Stromal cell of bone marrow (primary cell): Measurements from ENCODE around the gene TTLL3.
A peak's percentile ranks its signal among the peaks of the same experiment; 100 is the strongest.
"Not testable (repeated sequence)": the region's sequence is repeated elsewhere in the genome, so short reads cannot be mapped to it uniquely, and the experiment has no call there.

Source experiments
- DNase-seq: peaks from one replicate; pipeline ENCODE4 v3.0.0-alpha.2; 2012; ENCODE audit warnings: low read depth

The TTLL3 gene, protein sequence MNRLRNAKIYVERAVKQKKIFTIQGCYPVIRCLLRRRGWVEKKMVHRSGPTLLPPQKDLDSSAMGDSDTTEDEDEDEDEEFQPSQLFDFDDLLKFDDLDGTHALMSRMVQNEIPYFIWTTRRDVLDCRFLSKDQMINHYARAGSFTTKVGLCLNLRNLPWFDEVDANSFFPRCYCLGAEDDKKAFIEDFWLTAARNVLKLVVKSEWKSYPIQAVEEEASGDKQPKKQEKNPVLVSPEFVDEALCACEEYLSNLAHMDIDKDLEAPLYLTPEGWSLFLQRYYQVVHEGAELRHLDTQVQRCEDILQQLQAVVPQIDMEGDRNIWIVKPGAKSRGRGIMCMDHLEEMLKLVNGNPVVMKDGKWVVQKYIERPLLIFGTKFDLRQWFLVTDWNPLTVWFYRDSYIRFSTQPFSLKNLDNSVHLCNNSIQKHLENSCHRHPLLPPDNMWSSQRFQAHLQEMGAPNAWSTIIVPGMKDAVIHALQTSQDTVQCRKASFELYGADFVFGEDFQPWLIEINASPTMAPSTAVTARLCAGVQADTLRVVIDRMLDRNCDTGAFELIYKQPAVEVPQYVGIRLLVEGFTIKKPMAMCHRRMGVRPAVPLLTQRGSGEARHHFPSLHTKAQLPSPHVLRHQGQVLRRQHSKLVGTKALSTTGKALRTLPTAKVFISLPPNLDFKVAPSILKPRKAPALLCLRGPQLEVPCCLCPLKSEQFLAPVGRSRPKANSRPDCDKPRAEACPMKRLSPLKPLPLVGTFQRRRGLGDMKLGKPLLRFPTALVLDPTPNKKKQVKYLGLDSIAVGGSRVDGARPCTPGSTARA

DNA sequence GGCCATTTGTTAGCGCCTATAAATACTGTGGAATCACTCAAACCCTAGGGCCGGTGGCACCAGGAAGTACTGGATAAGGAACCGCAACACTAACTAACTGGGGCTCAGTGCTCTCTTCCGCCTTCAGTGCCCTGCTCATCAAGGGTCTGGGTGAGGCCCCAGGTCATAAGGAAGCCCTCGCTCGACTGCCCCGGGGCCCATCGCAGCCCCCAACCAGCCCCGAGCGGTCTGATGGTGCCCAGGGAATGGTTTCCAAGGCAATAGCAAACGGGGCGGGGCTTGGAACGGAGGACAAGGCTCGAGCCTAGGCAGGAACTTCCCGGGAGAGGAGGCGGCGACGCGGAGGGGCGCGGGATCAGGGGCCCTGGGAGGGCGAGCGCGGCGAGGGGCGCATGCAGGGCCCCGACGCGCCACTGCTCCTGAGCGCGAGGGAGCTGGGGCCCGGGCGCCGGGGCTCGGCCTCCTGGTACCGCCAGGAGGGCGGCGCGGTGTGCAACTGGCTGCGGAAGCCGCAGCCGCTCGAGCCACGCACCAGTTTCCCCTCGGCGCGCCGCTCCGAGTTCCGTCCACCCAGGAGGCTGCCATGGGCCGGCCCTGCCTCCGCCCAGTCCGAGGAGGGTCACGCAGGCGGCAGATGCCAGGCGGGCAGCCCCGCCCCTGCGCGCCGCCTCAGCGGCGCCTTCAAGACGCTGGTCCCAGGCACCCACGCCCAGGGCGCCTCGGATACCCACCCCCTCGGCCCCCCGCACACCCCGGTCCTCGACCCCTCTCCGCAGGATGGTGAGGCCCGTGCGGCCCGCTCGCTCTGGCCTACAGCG is at the start of gene TTLL3:
TSS of gene TTLL3 (plus strand) at position 648 of the 818 bp plus-strand sequence. CDS start 400 bp downstream, outside the sequence.
- peak; percentile 50 for DNase-seq

DNA sequence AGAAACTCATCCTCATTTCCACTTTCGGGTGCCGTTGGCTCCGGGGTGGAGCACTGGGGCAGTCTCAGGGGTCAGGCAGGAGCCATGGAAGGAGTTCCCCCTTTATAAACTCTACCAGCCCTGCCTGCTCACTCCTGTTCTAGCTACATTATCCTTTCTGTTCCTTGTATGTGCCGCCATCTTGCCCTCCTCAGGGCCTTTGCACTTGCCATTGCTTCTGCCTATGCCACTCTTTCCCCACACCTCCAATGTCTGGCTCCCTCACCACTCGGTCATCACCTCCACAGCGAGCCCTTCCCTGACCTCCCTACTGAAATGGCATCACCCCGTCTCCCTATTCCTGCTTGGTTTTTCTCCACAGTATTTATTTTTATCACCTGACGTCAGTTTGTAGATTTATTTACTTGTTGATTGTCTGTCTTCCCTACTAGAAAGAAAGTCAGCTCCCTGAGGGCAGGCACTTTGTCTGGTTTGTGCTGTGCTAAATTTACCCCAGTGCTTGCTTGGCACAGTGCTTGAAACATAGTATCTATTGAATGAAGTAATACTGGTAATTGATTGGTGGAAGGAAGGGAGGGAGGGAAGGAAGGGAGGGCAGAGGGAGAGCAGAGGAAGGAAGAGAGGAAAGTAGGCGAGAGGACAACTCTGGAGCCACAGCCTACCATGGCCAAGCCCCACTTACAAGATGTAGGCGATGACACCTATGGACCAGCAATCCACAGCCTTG is 49.1 kb upstream of the TTLL3 start:
- no peak for DNase-seq

GRCh38 chr3:9761919-9762318 is 48.1 kb upstream of the TTLL3 start:
- DNase-seq, result no peak

- no peak for DNase-seq
These were observed 47.2 kb upstream of the TTLL3 start for GRCh38 chr3:9762871-9763270.

DNA sequence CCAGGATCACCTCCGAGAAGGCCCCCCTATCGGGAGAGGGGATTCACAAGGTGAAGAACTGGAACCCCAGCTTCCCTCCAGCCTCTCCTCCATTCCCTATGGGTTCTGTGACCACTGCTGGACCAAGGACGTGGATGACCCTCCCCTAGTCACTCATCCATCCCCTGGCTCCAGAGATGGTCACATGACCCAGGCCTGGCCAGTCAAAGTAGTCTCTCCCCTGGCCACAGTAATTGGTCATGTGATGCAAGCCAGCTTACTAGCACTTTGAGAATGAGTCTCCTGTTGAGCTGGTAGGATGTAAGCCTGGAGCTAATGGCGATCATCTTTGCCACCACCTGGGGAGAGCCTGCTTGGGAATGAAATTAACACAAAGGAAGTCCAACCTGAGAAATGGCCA is 44.2 kb upstream of the TTLL3 start:
- no peak for DNase-seq

DNA sequence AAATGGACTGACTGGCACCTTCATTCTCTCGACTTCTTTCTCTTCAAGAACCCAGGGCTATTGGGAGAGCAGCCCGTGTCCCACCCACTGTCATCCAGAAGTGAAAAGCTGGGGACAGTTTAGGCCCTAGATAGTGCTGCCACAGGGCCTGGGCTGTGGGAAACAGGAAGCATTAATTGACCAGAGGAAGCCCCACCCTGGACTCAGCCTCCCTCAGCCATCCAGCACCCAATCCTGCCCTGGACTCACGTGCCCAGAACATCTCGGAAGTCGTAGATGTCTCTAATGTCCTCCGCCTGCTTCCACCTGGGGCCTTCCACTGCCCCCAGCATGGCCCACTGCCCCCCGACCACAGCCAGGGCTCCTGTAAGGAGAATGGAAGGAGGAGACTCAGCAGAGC is 42.6 kb upstream of the TTLL3 start:
- no peak for DNase-seq

- DNase-seq, result no peak
These were observed 41.8 kb upstream of the TTLL3 start for GRCh38 chr3:9768141-9768775.

DNA sequence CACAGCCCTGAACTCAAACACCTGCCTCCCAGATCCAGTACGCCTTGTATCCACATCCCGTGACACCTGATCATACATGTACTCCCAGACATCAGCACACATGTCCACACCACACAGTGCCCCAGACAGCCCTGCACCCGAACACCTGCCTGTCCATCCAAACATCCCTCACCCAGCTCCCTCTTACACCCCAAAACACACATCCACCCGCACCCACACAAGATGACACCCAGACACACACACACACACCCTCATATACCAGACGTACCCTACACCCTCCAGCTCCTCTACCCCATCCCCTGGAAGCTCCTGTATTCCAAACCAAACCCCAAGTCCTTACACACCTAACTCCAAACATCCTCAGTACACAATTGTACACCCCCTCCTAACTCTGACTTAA is 41.0 kb upstream of the TTLL3 start:
- no peak for DNase-seq

- peak; percentile 42 for DNase-seq
These were observed 40.4 kb upstream of the TTLL3 start, which contains the start of gene CAMK1 for GRCh38 chr3:9769426-9770275. Gene CAMK1, minus strand, starts transcription at chr3:9769947. Its CDS starts 2,198 bp downstream, at chr3:9767749.

- DNase-seq, result no peak
These were observed 39.7 kb upstream of the TTLL3 start for GRCh38 chr3:9770276-9770812.

- DNase-seq, result not testable (repeated sequence)
These were observed 39.1 kb upstream of the TTLL3 start for GRCh38 chr3:9771007-9771406.

- no peak for DNase-seq
These were observed 33.0 kb upstream of the TTLL3 start for GRCh38 chr3:9776896-9777693.

GRCh38 chr3:9777694-9778021 is 32.4 kb upstream of the TTLL3 start:
- DNase-seq, result no peak

DNA sequence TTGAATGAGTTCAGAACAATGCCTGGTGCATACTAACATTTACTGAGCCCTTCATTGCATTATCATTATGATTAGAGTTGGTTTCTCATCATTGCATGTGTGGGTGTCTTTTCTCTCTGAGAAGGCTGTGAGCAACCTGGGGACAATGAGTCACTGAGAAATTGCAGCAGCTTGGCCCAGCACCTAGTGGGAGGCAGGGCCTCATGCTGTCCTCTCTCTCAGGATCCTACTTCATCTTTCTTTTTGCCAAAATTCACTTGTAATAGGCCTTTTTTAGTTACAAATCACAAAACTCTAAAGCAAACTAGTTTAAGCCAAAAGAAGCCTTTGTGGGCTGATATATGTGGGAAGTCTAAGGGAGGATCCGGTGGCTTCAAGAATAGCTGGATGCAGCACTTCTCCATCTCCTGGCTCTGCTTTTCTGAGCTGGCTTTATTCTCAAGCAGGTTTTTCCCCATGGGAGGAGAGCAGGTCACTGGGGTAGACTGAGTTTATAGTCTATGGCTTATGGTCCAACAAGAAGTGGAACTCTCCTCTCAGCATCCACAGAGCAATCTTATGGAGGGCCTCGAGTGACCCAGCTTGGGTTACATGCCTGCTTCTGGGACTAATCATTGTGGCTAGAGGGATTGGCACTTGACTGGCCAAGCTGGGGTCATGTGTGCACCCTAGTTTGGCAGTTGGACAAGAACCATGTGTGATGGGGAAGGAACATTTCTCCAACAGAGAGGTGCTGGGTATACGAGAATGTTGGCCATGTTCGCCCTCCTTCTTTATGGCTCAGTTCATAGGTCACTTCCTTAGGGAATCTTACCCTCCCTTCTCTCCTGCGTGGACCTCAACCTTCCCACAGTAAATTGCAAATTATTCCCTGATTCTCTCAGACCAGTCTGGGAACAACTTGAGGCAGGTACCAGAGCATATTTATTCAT is 31.7 kb upstream of the TTLL3 start:
- DNase-seq, result peak; percentile 65

- DNase-seq, result no peak
These were observed 30.9 kb upstream of the TTLL3 start for GRCh38 chr3:9779075-9779593.

DNA sequence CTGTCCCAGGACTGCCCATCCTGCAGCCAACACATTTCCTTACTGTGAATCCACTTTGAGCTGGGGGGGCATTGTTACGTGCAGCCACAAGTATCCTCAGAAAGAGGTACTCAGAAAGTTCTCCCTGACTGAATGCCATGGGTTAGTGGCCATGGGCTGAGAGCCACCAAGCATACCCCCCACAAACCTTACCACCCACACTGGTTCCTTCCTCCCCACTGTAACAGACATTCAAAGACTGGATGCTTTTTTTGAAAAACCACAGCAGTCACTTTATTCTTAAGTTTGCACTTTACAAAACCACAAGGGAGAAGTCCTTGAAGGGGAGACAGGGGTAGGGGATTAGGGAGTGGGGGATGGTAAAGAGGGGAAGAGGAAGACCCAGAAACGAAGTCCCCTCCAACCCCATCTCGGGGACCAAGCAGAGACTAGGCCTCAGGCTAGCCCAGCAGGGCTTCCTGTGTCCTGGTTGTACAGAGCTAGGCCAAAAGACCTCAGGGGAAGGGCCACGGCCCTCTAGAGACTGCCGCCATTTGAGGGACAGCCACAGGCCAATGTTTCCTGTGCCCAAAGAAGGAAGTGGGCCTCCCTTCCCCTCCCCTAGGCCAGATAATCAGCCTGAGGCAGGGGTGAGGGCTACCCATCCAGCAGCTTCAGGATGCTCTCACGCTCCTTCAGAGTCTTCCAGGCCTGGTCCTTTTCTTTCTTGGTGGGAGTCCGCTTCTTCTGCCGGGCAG is 30.2 kb upstream of the TTLL3 start:
- DNase-seq, result no peak

DNA sequence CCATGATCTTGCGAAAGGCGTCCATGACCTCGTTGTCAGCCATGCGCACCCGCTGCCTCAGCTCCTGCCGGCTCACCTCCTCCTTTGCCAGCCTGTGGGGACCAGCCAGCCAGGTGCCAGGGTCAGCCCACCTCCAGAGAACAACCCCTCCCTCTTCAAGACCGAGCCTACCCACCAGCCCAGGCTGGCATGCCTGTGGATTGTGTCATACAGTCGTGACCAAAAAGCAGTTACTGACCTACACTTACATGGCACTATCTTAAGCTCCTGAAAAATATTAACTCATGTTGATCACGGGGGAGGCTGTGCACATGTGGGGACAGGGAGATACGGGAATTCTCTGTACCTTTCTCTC is 29.6 kb upstream of the TTLL3 start:
- DNase-seq, result no peak
